ENCODE results near the gene PEMT. TPM values are rescaled to one million over a fixed set of nuclear protein-coding genes. Genes with fewer than 3 reads are reported as not detected.

Gene PEMT
- total RNA-seq, 1 experiment from 2014 or later, result 51.5 TPM

GRCh38 chr17:17514993-17515933 lies 76.2 kb downstream of the PEMT start:
- DNase-seq (ENCODE audit: low spot score), result peak; percentile 73

GRCh38 chr17:17514361-17514992 lies 77.0 kb downstream of the PEMT start:
- DNase-seq (ENCODE audit: low spot score), result no peak

- DNase-seq (ENCODE audit: low spot score), result no peak
These were observed 77.9 kb downstream of the PEMT start for GRCh38 chr17:17513626-17514025.

- no peak for DNase-seq (ENCODE audit: low spot score)
These were observed 78.6 kb downstream of the PEMT start for GRCh38 chr17:17512866-17513265.

- DNase-seq (ENCODE audit: low spot score), result peak; percentile 97
These were observed 79.3 kb downstream of the PEMT start for GRCh38 chr17:17511881-17512858.

- DNase-seq (ENCODE audit: low spot score), result no peak
These were observed 80.2 kb downstream of the PEMT start for GRCh38 chr17:17511293-17511741.

- DNase-seq (ENCODE audit: low spot score), result no peak
These were observed 80.8 kb downstream of the PEMT start for GRCh38 chr17:17510456-17511292.

GRCh38 chr17:17509601-17510425 lies 81.7 kb downstream of the PEMT start:
- DNase-seq (ENCODE audit: low spot score), result no peak

GRCh38 chr17:17508646-17509591 lies 82.6 kb downstream of the PEMT start:
- DNase-seq (ENCODE audit: low spot score), result no peak

GRCh38 chr17:17508019-17508535 lies 83.4 kb downstream of the PEMT start:
- DNase-seq (ENCODE audit: low spot score), result no peak

- no peak for DNase-seq (ENCODE audit: low spot score)
These were observed 84.0 kb downstream of the PEMT start for GRCh38 chr17:17507465-17508011.

- DNase-seq (ENCODE audit: low spot score), result no peak
These were observed 84.5 kb downstream of the PEMT start for GRCh38 chr17:17506893-17507464.

- DNase-seq (ENCODE audit: low spot score), result no peak
These were observed 85.2 kb downstream of the PEMT start for GRCh38 chr17:17506181-17506741.

- DNase-seq (ENCODE audit: low spot score), result no peak
These were observed 85.8 kb downstream of the PEMT start for GRCh38 chr17:17505610-17506171.

- DNase-seq (ENCODE audit: low spot score), result no peak
These were observed 86.4 kb downstream of the PEMT start for GRCh38 chr17:17505151-17505550.

- no peak for DNase-seq (ENCODE audit: low spot score)
These were observed 87.0 kb downstream of the PEMT start for GRCh38 chr17:17504341-17505140.
